Fibroblast of peridontal ligament (primary cell): ENCODE results near the gene FOLR3.
"Not testable (repeated sequence)": the region's sequence is repeated elsewhere in the genome, so short reads cannot be mapped to it uniquely, and the experiment has no call there.

Source experiments
- DNase-seq: peaks from one replicate; pipeline ENCODE4 v3.0.0-alpha.2; 2010; ENCODE audit errors: extremely low read depth

Gene FOLR3

GRCh38 chr11:72162891-72163492 is 27.5 kb downstream of the FOLR3 start:
- DNase-seq = no peak

- not testable (repeated sequence) for DNase-seq
Observed at GRCh38 chr11:72164187-72164586, 28.7 kb downstream of the FOLR3 start.

DNA sequence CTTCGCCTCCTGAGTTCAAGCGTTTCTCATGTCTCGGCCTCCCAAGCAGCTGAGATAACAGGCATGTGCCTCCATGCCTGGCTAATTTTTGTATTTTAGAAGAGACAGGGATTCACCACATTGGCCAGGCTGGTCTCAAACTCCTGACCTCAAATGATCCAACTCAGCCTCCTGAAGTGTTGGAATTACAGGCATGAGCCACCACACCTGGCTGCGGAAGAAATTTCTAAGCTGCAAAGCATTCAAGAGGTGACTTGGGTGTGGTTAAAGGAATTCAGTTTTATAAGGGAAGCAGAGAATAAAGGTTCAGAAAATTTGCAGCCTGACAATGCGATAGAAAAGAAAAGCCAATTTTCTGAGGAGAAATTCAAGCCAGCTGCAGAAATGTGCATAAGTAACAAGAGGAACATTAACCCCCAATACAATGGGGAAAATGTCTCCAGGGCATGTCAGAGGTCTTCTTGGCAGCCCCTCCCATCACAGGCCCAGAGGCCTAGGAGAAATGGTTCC is 33.6 kb downstream of the FOLR3 start:
- not testable (repeated sequence) for DNase-seq

- not testable (repeated sequence) for DNase-seq
Observed at GRCh38 chr11:72169754-72170153, 34.2 kb downstream of the FOLR3 start.

DNA sequence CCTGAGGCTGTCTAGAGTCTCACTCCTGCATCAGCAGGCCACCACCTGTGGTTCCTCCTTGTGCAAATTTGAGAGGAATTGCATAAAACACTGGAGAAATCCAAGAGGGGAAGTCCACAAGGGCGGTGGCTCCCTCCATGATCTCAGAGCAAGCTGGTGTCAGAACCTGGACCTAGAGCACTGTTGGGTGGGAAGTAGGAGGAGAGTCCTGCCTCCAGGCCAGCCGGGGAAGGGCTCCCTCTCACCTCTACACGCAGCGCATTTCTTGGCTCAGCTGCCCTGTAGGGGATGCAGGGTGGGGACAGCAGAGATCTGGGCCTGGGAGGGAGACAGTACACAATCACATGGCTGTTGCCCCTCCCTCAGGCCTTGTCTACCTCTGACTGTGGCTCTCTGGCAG is 36.5 kb downstream of the FOLR3 start:
- not testable (repeated sequence) for DNase-seq

GRCh38 chr11:72173291-72173690 is 37.8 kb downstream of the FOLR3 start:
- no peak for DNase-seq

DNA sequence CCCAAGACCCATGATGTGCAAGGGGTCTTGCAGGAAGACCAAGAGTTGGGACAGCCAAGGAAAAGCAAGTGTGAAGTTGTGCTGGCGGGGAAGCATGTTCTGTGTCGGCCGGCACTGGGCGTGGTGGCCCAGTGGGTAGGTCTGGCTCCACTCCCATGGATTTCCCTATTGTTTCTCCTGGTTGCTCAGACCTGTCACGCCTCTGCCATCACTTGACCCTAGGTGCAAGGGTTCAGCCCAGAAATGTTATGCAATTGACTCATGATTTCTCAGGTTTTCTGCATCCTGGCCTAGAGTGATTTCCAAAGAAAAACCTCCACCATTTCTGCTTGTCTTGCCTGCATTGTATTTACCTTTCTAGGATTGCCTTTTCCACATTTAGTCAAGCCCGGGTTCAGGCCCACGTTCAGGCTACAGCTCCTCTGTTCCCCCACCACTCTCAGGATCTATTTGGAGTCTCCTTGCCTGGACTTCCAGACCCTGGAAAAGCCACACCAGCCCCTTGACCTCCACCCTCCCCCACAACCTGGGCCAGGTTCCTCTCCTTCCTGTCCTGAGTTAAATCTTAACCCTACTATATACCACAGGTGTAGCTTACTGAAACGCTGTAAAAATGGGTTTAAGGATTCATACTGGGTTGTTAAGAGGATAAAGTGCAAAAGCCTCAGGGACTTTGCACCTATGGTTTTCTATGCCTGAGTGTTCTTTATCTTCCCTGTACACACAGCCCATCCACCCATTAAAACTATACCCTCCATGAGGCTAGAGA is 39.0 kb downstream of the FOLR3 start:
- no peak for DNase-seq

DNA sequence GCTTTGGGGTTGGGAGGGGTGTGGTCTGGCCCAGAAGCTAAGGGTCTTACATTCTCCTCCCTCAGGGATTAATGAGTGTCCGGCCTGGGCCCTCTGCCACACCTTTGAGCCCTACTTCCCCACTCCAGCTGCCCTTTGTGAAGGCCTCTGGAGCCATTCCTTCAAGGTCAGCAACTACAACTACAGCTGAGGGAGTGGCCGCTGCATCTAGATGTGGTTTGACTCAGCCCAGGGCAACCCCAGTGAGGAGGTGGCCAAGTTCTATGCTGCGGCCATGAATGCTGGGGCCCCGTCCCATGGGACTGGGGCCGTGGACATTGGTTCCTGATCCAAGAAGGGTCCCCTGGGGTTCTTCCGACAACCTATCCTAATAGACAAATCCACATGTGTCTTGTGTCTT is 42.1 kb downstream of the FOLR3 start:
- no peak for DNase-seq

GRCh38 chr11:72179049-72179803 is 43.7 kb downstream of the FOLR3 start:
- DNase-seq = no peak

- peak; percentile 25 for DNase-seq
Observed at GRCh38 chr11:72179804-72180396, 44.4 kb downstream of the FOLR3 start.

- not testable (repeated sequence) for DNase-seq
Observed at GRCh38 chr11:72180892-72181552, 45.5 kb downstream of the FOLR3 start.

DNA sequence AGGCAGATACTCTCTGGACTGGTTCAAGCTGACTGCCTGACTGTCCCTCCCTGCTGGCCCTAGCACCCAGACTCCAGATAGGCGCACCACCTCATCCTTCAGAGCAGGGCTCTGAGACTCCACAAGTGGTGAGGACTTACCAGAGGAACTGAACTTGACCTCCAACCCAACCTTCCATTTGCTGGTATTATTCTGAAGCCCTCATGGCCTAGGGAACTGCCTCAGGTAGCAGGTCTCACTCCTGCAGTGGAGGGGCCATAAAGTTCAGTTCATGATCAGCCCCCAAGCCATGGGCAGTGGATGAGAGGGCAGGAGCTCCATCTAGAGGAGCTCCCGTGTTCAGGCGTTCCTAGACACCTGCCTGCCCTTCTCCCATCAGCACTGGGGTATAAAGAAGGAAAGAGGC is 46.0 kb downstream of the FOLR3 start:
- DNase-seq = not testable (repeated sequence)

DNA sequence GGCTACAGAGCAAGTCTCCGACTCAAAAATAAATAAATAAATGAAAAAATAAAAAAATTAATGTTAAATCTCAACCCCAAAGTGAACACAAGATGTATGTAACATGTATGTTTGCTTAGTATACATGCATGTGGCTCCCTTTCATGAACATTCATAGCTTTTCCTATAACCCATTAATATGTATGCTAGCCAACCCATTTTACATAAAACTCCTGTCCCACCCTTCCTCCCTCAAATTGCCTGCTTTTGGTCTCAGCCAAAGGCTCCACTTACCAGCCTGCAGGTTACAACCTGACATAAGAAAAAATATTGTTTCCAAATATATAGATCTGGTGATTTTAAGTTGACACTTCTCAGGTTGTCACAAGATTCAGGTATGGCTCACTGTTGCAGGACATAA is 52.7 kb downstream of the FOLR3 start:
- DNase-seq = no peak
